Fibroblast of lung (primary cell): ENCODE data around the gene KCTD20.

ENCODE experiments used
- CTCF ChIP-seq, 2 donors: IDR thresholded peaks in 1 of 2; conservative IDR thresholded peaks in 1 of 2; 1 replicate in 1 of 2; 2 replicates in 1 of 2; pipeline ENCODE4 v1.5.1; 2011 to 2012; ENCODE audit warnings: low read length in 2 of 2, control low read depth in 1 of 2, inconsistent platforms in 1 of 2, low read depth in 1 of 2, mild to moderate bottlenecking in 1 of 2
- EZH2 ChIP-seq: IDR thresholded peaks from 2 replicates; pipeline ENCODE4 v1.5.1; 2012; ENCODE audit warnings: low read length, control low read depth, mild to moderate bottlenecking; ENCODE audit errors: missing control alignments

GRCh38 chr6:36460916-36461315, 18.1 kb downstream of the KCTD20 start:
- no peak for TF ChIP-seq CTCF (conservative IDR thresholded peaks at IDR 0.05 in 1 of 2, IDR thresholded peaks at IDR 0.05 in 1 of 2; ENCODE audit: low read depth in 1 of 2, low read length in 2 of 2)
- TF ChIP-seq EZH2, result no peak
